Endodermal cell (in vitro differentiated cells): ENCODE data around the gene VAV2. TPM values are rescaled to one million over a fixed set of nuclear protein-coding genes. Genes with fewer than 3 reads are reported as not detected.

Experiments used
- DNase-seq: peaks from one replicate; pipeline ENCODE4 v3.0.0-alpha.2; 2017
- H3K27ac ChIP-seq: 2 replicates; pipeline ENCODE4 v1.5.1; 2013; ENCODE audit warnings: mild to moderate bottlenecking, low read depth, low read length, moderate library complexity
- H3K27me3 ChIP-seq: 2 replicates; pipeline ENCODE4 v1.6.1; 2013; ENCODE audit warnings: mild to moderate bottlenecking, low read length, moderate library complexity; ENCODE audit not compliant: insufficient read depth, control insufficient read depth, poor library complexity, severe bottlenecking
- H3K36me3 ChIP-seq: 2 replicates; pipeline ENCODE4 v1.7.0; 2013; ENCODE audit warnings: mild to moderate bottlenecking, low read length, moderate library complexity; ENCODE audit not compliant: control insufficient read depth, insufficient read depth
- H3K4me1 ChIP-seq: one replicate; pipeline ENCODE4 v1.7.0; 2013; ENCODE audit warnings: low read length; ENCODE audit not compliant: control insufficient read depth, insufficient read depth
- H3K4me3 ChIP-seq: 2 replicates; pipeline ENCODE4 v1.5.1; 2013; ENCODE audit warnings: mild to moderate bottlenecking, low read length, moderate library complexity
- H3K9ac ChIP-seq: 2 replicates; pipeline ENCODE4 v1.6.1; 2013; ENCODE audit warnings: mild to moderate bottlenecking, low read length, moderate library complexity; ENCODE audit not compliant: poor library complexity, severe bottlenecking; ENCODE audit errors: extremely low read depth
- H3K9me3 ChIP-seq: 2 replicates; pipeline ENCODE4 v1.6.1; 2013; ENCODE audit warnings: mild to moderate bottlenecking, low read length, moderate library complexity; ENCODE audit not compliant: control insufficient read depth
- H3K27ac Mint-ChIP-seq: 2 replicates; pipeline ENCODE4 v1.8.0; 2020; ENCODE audit warnings: mixed read lengths
- H3K27me3 Mint-ChIP-seq: 2 replicates; pipeline ENCODE4 v1.8.0; 2021; ENCODE audit warnings: mild to moderate bottlenecking, mixed read lengths; ENCODE audit not compliant: insufficient read depth
- H3K36me3 Mint-ChIP-seq: 2 replicates; pipeline ENCODE4 v1.8.0; 2020; ENCODE audit warnings: low read depth, mixed read lengths
- H3K4me1 Mint-ChIP-seq: 2 replicates; pipeline ENCODE4 v1.8.0; 2020; ENCODE audit warnings: mixed read lengths
- H3K4me3 Mint-ChIP-seq: 2 replicates; pipeline ENCODE4 v1.8.0; 2020; ENCODE audit warnings: mild to moderate bottlenecking, moderate library complexity, mixed read lengths
- H3K9me3 Mint-ChIP-seq: 2 replicates; pipeline ENCODE4 v1.8.0; 2020; ENCODE audit warnings: mild to moderate bottlenecking, mixed read lengths
- WGBS, 2 experiments: methylation state at CpG; one replicate each; pipeline versions ENCODE4 v1.1.5 to v1.1.7; 2013; ENCODE audit warnings: missing lambda C conversion rate in 2 of 2, mixed read lengths in 1 of 2; ENCODE audit not compliant: insufficient coverage in 1 of 2, insufficient read length in 1 of 2; 5-methylcytosine and 5-hydroxymethylcytosine counted together
- total RNA-seq, 2 donors: library from RNA; stranded (reverse); fragmentation: NEBNext Ultra II Directional in 1 of 2; extraction: Animal tissue kit (Norgen Biotek cat#: 25700) in 1 of 2; gene quantifications; 2 replicates in 1 of 2; 3 replicates in 1 of 2; pipeline ENCODE4 v1.2.1, GENCODE V29; 2021
- TF ChIP-seq, protein P1 (sequence below): fragments of 200-600 bp; sonication (generic); conservative IDR thresholded peaks from 2 replicates; pipeline ENCODE4 v1.5.0; 2021; ENCODE audit warnings: antibody characterized with exemption, mild to moderate bottlenecking

Gene VAV2
- total RNA-seq, 2 donors from 2014 or later, result 29.8 to 35.9 TPM

DNA sequence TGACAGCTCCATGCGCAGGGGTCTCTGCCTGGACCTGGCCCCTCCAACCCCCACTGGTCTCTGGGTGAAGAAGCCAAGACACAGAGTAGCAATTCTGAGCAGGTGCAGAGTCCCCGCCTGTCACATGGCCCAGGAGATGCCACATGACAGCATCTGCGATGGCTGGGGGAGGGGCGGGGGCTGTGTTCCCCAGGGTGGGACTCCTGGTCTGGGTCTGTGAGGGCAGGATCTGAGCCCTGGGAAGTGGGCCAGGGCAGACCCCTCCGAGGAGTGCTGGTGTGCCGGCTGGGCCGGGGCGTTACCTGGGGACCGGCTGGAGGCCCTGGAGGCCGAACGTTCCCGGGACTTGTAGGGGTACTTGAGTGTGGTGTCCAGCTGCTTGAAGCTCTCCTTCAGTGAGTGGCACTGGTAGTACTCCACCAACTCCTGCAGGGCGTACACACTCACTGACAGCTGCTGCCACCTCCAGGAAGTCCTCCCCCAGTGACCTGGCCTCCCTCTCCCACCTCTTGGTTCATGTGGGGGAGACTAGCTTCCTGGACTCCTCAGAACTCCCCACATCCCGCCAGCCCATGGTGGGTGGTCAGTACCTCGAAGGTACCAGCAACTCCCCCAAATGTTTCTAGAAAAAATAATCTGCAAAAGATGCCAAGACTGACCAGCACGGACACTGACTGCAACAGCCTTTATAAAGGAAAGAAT lies 221.9 kb downstream of the VAV2 start:
- TF ChIP-seq, protein P1, sequence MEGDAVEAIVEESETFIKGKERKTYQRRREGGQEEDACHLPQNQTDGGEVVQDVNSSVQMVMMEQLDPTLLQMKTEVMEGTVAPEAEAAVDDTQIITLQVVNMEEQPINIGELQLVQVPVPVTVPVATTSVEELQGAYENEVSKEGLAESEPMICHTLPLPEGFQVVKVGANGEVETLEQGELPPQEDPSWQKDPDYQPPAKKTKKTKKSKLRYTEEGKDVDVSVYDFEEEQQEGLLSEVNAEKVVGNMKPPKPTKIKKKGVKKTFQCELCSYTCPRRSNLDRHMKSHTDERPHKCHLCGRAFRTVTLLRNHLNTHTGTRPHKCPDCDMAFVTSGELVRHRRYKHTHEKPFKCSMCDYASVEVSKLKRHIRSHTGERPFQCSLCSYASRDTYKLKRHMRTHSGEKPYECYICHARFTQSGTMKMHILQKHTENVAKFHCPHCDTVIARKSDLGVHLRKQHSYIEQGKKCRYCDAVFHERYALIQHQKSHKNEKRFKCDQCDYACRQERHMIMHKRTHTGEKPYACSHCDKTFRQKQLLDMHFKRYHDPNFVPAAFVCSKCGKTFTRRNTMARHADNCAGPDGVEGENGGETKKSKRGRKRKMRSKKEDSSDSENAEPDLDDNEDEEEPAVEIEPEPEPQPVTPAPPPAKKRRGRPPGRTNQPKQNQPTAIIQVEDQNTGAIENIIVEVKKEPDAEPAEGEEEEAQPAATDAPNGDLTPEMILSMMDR, result no peak
- Histone ChIP-seq H3K9me3 (peaks cover 27% of the 10 kb centered on the region), H3K4me3 (no peak overlapping the region), H3K27ac (no peak overlapping the region), H3K4me1 (no peaks in the 10 kb centered on the region), H3K36me3 (peaks cover 50% of the 10 kb centered on the region), H3K27me3 (no peaks in the 10 kb centered on the region), H3K9ac (no peak overlapping the region)
- Mint-ChIP-seq H3K4me1 (no peaks in the 10 kb centered on the region), H3K36me3 (peaks cover 62% of the 10 kb centered on the region), H3K4me3 (no peak overlapping the region), H3K27me3 (no peaks in the 10 kb centered on the region), H3K27ac (peak overlapping the region; percentile 61), H3K9me3 (peaks cover 22% of the 10 kb centered on the region)
- WGBS, 2 experiments, result 95 to 96% methylated on average over 9 to 16 of the region's 16 CpGs
- DNase-seq, result peak; percentile 37

DNA sequence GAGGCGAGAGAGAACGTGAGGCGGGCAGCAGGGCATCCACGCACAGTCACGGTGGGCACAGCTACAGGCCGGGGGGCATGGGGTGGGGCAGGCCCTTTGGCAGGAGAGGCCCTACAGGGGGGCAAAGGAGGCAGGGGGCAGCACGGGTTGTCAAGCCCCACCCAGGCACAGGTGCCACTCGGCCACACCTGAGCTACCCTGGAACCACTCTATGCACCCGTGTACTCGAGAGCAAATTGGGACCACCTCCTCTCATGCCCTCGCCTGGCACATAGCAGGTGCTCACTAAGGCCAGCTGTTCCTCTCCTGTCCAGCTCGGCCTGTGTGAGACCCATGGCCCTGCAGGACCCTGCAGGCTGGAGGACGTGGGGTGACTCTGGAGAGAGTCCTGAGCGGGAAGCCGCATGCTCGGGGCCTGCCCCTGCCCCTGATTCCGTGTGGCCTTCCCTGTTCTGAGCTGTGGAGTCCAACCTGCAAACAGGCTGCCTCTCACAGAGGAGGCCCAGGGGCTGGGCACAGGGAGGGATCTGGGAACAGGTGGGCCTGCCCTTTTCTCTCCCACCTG lies 222.5 kb downstream of the VAV2 start:
- Mint-ChIP-seq H3K4me3 (no peak overlapping the region), H3K36me3 (peaks cover 56% of the 10 kb centered on the region), H3K9me3 (peaks cover 22% of the 10 kb centered on the region), H3K27me3 (no peaks in the 10 kb centered on the region), H3K4me1 (no peaks in the 10 kb centered on the region), H3K27ac (no peak overlapping the region)
- no peak overlapping the region for H3K27ac ChIP-seq
- H3K4me1 ChIP-seq, result no peaks in the 10 kb centered on the region
- TF ChIP-seq, protein P1, result no peak
- peak; percentile 43 for DNase-seq
- no peak overlapping the region for H3K9ac ChIP-seq
- no peak overlapping the region for H3K4me3 ChIP-seq
- peaks cover 50% of the 10 kb centered on the region for H3K36me3 ChIP-seq
- H3K9me3 ChIP-seq, result peaks cover 27% of the 10 kb centered on the region
- no peaks in the 10 kb centered on the region for H3K27me3 ChIP-seq
- 96% methylated on average over 10 to 17 of the region's 17 CpGs for WGBS, 2 experiments

DNA sequence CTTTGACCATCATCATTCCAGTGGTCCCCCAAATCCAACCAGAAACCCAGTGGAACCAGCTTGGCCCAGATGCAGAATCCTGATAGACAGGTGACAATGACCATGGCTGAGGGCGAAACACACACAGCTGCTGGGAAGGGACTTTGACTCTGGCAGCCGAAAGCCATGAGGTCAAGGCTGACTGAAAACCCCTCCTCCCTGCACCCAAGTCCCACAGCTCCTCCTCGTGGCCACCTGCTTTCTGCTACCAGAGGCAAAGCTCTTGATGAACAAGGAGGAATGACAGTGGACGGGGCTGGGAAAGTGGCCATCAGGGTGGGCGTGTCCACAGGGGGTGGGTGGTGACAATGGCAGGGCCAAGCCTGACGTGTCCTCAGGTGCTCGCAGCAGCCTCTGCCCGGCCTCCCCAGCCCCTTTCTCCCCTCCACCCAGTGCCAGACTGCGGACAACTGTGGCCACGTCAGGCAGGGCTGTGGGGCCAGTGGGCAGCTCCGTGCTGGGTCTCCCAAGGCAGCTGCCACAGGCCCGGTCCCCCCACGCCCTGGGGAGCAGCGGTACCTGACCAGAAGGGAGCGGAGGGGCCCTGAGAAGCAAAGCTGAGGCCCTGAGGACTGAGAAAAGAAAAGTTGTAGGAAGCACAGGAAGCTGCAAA lies 223.1 kb downstream of the VAV2 start:
- H3K36me3 Mint-ChIP-seq, result peaks cover 53% of the 10 kb centered on the region

More for the DNA sequence above, 223.1 kb downstream of the VAV2 start:
- Mint-ChIP-seq H3K4me3 (no peak overlapping the region), H3K9me3 (peaks cover 22% of the 10 kb centered on the region), H3K27me3 (no peaks in the 10 kb centered on the region), H3K27ac (no peak overlapping the region), H3K4me1 (no peaks in the 10 kb centered on the region)
- no peak overlapping the region for H3K9ac ChIP-seq
- no peak overlapping the region for H3K27ac ChIP-seq
- no peaks in the 10 kb centered on the region for H3K27me3 ChIP-seq
- H3K4me1 ChIP-seq, result no peaks in the 10 kb centered on the region
- peak; percentile 92 for DNase-seq
- no peak overlapping the region for H3K4me3 ChIP-seq
- H3K36me3 ChIP-seq, result peaks cover 48% of the 10 kb centered on the region
- peaks cover 23% of the 10 kb centered on the region for H3K9me3 ChIP-seq
- 83 to 91% methylated on average over 1 to 15 of the region's 15 CpGs for WGBS, 2 experiments
- TF ChIP-seq, protein P1, result peak; percentile 60
